HepG2 (cell line): Measurements from ENCODE around the gene ANO9. TPM values are rescaled to one million over a fixed set of nuclear protein-coding genes. Genes with fewer than 3 reads are reported as not detected.

Source experiments
- ATF7 ChIP-seq, 2 experiments: fragments of 450-650 bp in 1 of 2; sonication (generic) in 1 of 2; formaldehyde crosslinking in 1 of 2; IDR thresholded peaks; 2 replicates each; pipeline versions ENCODE4 v1.4.0 to v1.6.1; 2016 to 2020; ENCODE audit warnings: antibody characterized with exemption in 1 of 2, mild to moderate bottlenecking in 1 of 2, missing genetic modification reagents in 1 of 2
- EZH2 ChIP-seq: conservative IDR thresholded peaks from 2 replicates; pipeline ENCODE4 v1.6.1; 2012; ENCODE audit warnings: mild to moderate bottlenecking, low read depth, low read length, moderate library complexity
- GPN1 ChIP-seq: sonication (generic); formaldehyde crosslinking; IDR thresholded peaks from 2 replicates; pipeline ENCODE4 v1.5.1; 2020; ENCODE audit warnings: missing genetic modification reagents, borderline replicate concordance
- HOXA5 ChIP-seq: sonication (generic); formaldehyde crosslinking; IDR thresholded peaks from 2 replicates; pipeline ENCODE4 v1.4.0; 2020; ENCODE audit warnings: missing genetic modification reagents
- MAZ ChIP-seq, 2 experiments: sonication (generic) in 1 of 2; formaldehyde crosslinking in 1 of 2; IDR thresholded peaks; 2 replicates each; pipeline versions ENCODE4 v1.5.0 to v1.6.1; 2012 to 2020; ENCODE audit warnings: low read depth in 2 of 2, mild to moderate bottlenecking in 2 of 2, borderline replicate concordance in 1 of 2, improper control_type of control experiment in 1 of 2, low read length in 1 of 2, missing genetic modification reagents in 1 of 2, moderate library complexity in 1 of 2
- NR3C1 ChIP-seq: sonication (generic); formaldehyde crosslinking; IDR thresholded peaks from 2 replicates; pipeline ENCODE4 v1.4.0; 2020; ENCODE audit warnings: missing genetic modification reagents
- POLR2A ChIP-seq, 2 experiments: IDR thresholded peaks; 2 replicates each; pipeline ENCODE4 v1.6.1; 2011; ENCODE audit warnings: low read depth in 2 of 2, low read length in 2 of 2, mild to moderate bottlenecking in 1 of 2, moderate library complexity in 1 of 2; ENCODE audit not compliant: insufficient read depth in 1 of 2
- STAG1 ChIP-seq: sonication (generic); formaldehyde crosslinking; IDR thresholded peaks from 2 replicates; pipeline ENCODE4 v1.4.0; 2020; ENCODE audit warnings: missing genetic modification reagents
- ZC3H13 ChIP-seq: sonication (generic); formaldehyde crosslinking; IDR thresholded peaks from 2 replicates; pipeline ENCODE4 v1.8.1; 2023; ENCODE audit warnings: mild to moderate bottlenecking, missing genetic modification reagents, moderate library complexity
- ZNF17 ChIP-seq: sonication (generic); formaldehyde crosslinking; IDR thresholded peaks from 2 replicates; pipeline ENCODE4 v1.5.0; 2020; ENCODE audit warnings: mild to moderate bottlenecking, missing genetic modification reagents
- ZNF281 ChIP-seq: sonication (generic); formaldehyde crosslinking; IDR thresholded peaks from 2 replicates; pipeline ENCODE4 v1.4.0; 2020; ENCODE audit warnings: missing genetic modification reagents, borderline replicate concordance
- ZNF431 ChIP-seq: sonication (generic); formaldehyde crosslinking; IDR thresholded peaks from 2 replicates; pipeline ENCODE4 v1.9.0; 2022; ENCODE audit warnings: missing genetic modification reagents, low read depth, mild to moderate bottlenecking, borderline replicate concordance
- ZNF557 ChIP-seq: sonication (generic); formaldehyde crosslinking; IDR thresholded peaks from 2 replicates; pipeline ENCODE4 v1.4.0; 2020; ENCODE audit warnings: missing genetic modification reagents
- ZNF724P ChIP-seq: sonication (generic); formaldehyde crosslinking; IDR thresholded peaks from 2 replicates; pipeline ENCODE4 v1.8.0; 2022; ENCODE audit warnings: missing genetic modification reagents, borderline replicate concordance
- polyA plus RNA-seq, 8 experiments: library from polyadenylated mRNA; depleted of rRNA in 3 of 8; stranded (reverse) in 7 of 8; unstranded in 1 of 8; fragments of >200 nt; fragmentation: Illumina TruSeq in 4 of 8; extraction: Trizol in 4 of 8; gene quantifications; 2 replicates each; pipeline versions ENCODE4 v1.2.1 to v1.2.3, GENCODE V29; 2011 to 2016; ENCODE audit warnings: low read depth in 4 of 8, missing spikeins in 1 of 8, mixed read lengths in 1 of 8; ENCODE audit not compliant: insufficient read depth in 1 of 8
- total RNA-seq, 5 experiments: library from RNA; depleted of rRNA; stranded (reverse); fragments of >200 nt; fragmentation: Illumina TruSeq; extraction: Trizol; gene quantifications; 2 replicates each; pipeline ENCODE4 v1.2.3, GENCODE V29; 2016; ENCODE audit warnings: low read depth in 1 of 5
- TF ChIP-seq, protein P1 (sequence below): sonication (generic); formaldehyde crosslinking; IDR thresholded peaks from 2 replicates; pipeline ENCODE4 v1.8.1; 2023; ENCODE audit warnings: mild to moderate bottlenecking, moderate library complexity, missing genetic modification reagents
- TF ChIP-seq, protein P2 (sequence below): sonication (generic); formaldehyde crosslinking; IDR thresholded peaks from 2 replicates; pipeline ENCODE4 v1.4.0; 2020; ENCODE audit warnings: missing genetic modification reagents, mild to moderate bottlenecking, borderline replicate concordance
- TF ChIP-seq, protein P3 (sequence below): sonication (generic); formaldehyde crosslinking; IDR thresholded peaks from 2 replicates; pipeline ENCODE4 v1.5.1; 2020; ENCODE audit warnings: missing genetic modification reagents, mild to moderate bottlenecking, borderline replicate concordance

The ANO9 gene
- total and polyA plus RNA-seq, 2 of the 13 experiments (the other 11 are each of a cell fraction or from before 2014, with no cell fraction given), result 8.9 to 14.3 TPM

DNA sequence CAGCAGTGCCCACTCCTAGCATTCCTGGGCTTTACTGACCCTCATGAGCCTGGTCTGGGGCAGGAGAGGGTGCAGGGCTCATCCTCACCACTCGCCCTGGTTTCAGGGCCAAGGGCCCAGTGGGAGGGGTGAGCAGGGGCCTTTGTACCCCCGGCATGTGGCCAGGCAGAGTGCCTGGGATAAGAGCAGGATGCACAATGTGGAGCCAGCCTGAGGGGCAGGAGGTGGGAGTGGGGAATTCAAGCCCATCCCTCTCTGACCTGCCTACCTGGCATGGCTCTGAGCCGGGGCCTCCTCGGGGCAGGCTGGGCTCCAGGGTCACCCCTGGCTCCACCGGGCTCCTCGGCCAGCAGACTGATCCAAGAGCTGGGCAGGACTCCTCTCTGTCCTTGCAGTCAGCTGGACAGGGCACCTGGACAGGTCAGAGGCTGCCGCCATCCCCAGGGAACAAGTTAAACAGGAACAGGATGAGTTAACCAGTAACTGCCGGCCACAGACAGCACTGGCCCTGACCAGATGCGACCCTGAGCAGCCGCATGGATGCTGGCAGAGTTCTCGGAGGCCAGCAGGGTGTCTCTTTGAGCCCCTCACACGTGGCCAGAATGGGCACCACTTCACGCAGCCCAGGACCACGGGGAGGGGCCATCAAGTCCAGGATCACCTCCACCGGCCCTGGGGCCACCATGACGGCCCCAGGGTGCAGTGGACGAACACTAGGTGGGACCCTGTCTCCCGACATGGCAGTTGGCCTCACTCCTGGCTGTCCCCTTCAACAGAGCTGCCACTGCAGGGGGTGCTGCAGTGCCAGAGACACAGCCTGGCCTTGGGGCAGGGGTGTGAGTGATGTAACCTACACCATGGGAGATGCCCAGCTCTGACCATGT, 32.0 kb downstream of the ANO9 start (continued):
- TF ChIP-seq, protein P1, sequence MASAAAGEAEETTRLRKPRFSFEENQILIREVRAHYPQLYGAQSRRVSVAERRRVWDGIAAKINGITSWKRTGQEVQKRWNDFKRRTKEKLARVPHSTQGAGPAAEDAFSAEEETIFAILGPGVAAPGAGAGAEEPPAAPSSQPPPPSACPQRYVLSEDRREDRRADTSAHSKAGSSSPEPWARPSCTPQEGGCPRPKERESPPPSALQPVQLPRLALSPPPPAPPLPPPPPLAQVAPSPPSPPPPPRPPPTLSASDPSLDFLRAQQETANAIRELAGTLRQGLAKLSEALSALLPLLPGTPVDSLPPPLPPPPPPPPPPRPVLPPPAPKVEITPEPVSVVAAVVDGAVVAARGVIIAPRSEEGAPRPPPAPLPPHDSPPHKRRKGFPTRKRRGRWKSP (CRISPR knock-in tag), result no peak; the same call in 1 of the 2 replicates
- no peak for TF ChIP-seq ATF7 (IDR thresholded peaks at IDR 0.05)
- 0 out of 2 replicates have a peak, but pooled peaks have one; percentile 39 for TF ChIP-seq ATF7 (CRISPR knock-in tag; IDR thresholded peaks at IDR 0.05)
- TF ChIP-seq STAG1 (CRISPR knock-in tag), result peak; percentile 42
- TF ChIP-seq, protein P2, sequence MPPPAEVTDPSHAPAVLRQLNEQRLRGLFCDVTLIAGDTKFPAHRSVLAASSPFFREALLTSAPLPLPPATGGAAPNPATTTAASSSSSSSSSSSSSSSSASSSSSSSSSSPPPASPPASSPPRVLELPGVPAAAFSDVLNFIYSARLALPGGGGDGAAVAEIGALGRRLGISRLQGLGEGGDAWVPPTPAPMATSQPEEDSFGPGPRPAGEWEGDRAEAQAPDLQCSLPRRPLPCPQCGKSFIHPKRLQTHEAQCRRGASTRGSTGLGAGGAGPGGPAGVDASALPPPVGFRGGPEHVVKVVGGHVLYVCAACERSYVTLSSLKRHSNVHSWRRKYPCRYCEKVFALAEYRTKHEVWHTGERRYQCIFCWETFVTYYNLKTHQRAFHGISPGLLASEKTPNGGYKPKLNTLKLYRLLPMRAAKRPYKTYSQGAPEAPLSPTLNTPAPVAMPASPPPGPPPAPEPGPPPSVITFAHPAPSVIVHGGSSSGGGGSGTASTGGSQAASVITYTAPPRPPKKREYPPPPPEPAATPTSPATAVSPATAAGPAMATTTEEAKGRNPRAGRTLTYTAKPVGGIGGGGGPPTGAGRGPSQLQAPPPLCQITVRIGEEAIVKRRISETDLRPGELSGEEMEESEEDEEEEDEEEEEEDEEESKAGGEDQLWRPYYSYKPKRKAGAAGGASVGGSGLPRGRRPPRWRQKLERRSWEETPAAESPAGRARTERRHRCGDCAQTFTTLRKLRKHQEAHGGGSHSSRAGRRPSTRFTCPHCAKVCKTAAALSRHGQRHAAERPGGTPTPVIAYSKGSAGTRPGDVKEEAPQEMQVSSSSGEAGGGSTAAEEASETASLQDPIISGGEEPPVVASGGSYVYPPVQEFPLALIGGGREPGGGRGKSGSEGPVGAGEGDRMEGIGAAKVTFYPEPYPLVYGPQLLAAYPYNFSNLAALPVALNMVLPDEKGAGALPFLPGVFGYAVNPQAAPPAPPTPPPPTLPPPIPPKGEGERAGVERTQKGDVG (CRISPR knock-in tag), result peak; percentile 72; the same call in 1 of the 2 replicates
- TF ChIP-seq EZH2, result no peak
- TF ChIP-seq ZC3H13 (CRISPR knock-in tag), result 0 out of 2 replicates have a peak, but pooled peaks have one; percentile 22
- no peak for TF ChIP-seq NR3C1 (CRISPR knock-in tag)
- peak; percentile 66; the same call in 1 of the 2 replicates for TF ChIP-seq ZNF281 (CRISPR knock-in tag)
- no peak for TF ChIP-seq ZNF17 (CRISPR knock-in tag)
- no peak for TF ChIP-seq HOXA5 (CRISPR knock-in tag)
- TF ChIP-seq ZNF431 (CRISPR knock-in tag), result no peak
- TF ChIP-seq, protein P3, sequence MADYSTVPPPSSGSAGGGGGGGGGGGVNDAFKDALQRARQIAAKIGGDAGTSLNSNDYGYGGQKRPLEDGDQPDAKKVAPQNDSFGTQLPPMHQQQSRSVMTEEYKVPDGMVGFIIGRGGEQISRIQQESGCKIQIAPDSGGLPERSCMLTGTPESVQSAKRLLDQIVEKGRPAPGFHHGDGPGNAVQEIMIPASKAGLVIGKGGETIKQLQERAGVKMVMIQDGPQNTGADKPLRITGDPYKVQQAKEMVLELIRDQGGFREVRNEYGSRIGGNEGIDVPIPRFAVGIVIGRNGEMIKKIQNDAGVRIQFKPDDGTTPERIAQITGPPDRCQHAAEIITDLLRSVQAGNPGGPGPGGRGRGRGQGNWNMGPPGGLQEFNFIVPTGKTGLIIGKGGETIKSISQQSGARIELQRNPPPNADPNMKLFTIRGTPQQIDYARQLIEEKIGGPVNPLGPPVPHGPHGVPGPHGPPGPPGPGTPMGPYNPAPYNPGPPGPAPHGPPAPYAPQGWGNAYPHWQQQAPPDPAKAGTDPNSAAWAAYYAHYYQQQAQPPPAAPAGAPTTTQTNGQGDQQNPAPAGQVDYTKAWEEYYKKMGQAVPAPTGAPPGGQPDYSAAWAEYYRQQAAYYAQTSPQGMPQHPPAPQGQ, result no peak
- peak in 1 of 2 experiments; percentile 67; a peak in 3 of 4 replicates for TF ChIP-seq POLR2A (IDR thresholded peaks at IDR 0.05; ENCODE audit: insufficient read depth in 1 of 2, low read depth in 2 of 2, low read length in 2 of 2)
- TF ChIP-seq ZNF724P, result 0 out of 2 replicates have a peak, but pooled peaks have one; percentile 11
- TF ChIP-seq MAZ (IDR thresholded peaks at IDR 0.05; ENCODE audit: borderline replicate concordance, low read depth, low read length), result no peak
- TF ChIP-seq MAZ (CRISPR knock-in tag; IDR thresholded peaks at IDR 0.05; ENCODE audit: low read depth), result peak; percentile 76
- no peak for TF ChIP-seq ZNF557 (CRISPR knock-in tag)
- TF ChIP-seq GPN1 (CRISPR knock-in tag), result no peak
